GM23248 (cell line): ENCODE measurements around the gene ARHGEF4. TPM values are rescaled to one million over a fixed set of nuclear protein-coding genes. Genes with fewer than 3 reads are reported as not detected.

Source experiments
- DNase-seq: peaks from one replicate; pipeline ENCODE4 v3.0.0-alpha.2; 2015
- H2AFZ ChIP-seq: fragments of 200-600 bp; sonication (generic); 2 replicates; pipeline ENCODE4 v1.6.1; 2016; ENCODE audit warnings: antibody characterized with exemption
- H3F3A ChIP-seq: fragments of 200-600 bp; sonication (generic); 2 replicates; pipeline ENCODE4 v1.6.1; 2016; ENCODE audit warnings: mild to moderate bottlenecking, antibody characterized with exemption, mixed run types; ENCODE audit not compliant: insufficient read depth
- H3K27ac ChIP-seq: fragments of 200-600 bp; sonication (generic); 2 replicates; pipeline ENCODE4 v1.5.1; 2016; ENCODE audit warnings: mild to moderate bottlenecking
- H3K27me3 ChIP-seq: fragments of 200-600 bp; sonication (generic); replicated peaks from 2 replicates; pipeline ENCODE4 v1.6.1; 2016; ENCODE audit warnings: mild to moderate bottlenecking; ENCODE audit not compliant: insufficient read depth
- H3K36me3 ChIP-seq: fragments of 200-600 bp; sonication (generic); 2 replicates; pipeline ENCODE4 v1.6.1; 2016; ENCODE audit warnings: low read depth, mild to moderate bottlenecking
- H3K4me1 ChIP-seq: fragments of 200-600 bp; sonication (generic); 2 replicates; pipeline ENCODE4 v1.6.1; 2016; ENCODE audit warnings: mild to moderate bottlenecking; ENCODE audit not compliant: insufficient read depth
- H3K4me2 ChIP-seq: fragments of 200-600 bp; sonication (generic); one replicate; pipeline ENCODE4 v1.6.1; 2016; ENCODE audit warnings: mild to moderate bottlenecking; ENCODE audit not compliant: unreplicated experiment
- H3K4me3 ChIP-seq: fragments of 200-600 bp; sonication (generic); 2 replicates; pipeline ENCODE4 v1.5.1; 2016; ENCODE audit warnings: mild to moderate bottlenecking
- H3K79me2 ChIP-seq: fragments of 200-600 bp; sonication (generic); 2 replicates; pipeline ENCODE4 v1.6.1; 2016; ENCODE audit warnings: mild to moderate bottlenecking; ENCODE audit not compliant: insufficient read depth
- H3K9ac ChIP-seq: fragments of 200-600 bp; sonication (generic); 2 replicates; pipeline ENCODE4 v1.6.1; 2016; ENCODE audit warnings: mild to moderate bottlenecking
- H3K9me2 ChIP-seq: fragments of 200-600 bp; sonication (generic); 2 replicates; pipeline ENCODE4 v1.6.1; 2016; ENCODE audit warnings: mixed run types, mild to moderate bottlenecking, moderate library complexity; ENCODE audit not compliant: insufficient read depth
- H3K9me3 ChIP-seq: fragments of 200-600 bp; sonication (generic); one replicate; pipeline ENCODE4 v1.6.1; 2017; ENCODE audit warnings: low read depth
- H4K20me1 ChIP-seq: fragments of 200-600 bp; sonication (generic); 2 replicates; pipeline ENCODE4 v1.6.0; 2016; ENCODE audit not compliant: insufficient read depth
- EZH2 ChIP-seq: fragments of 200-600 bp; sonication (generic); IDR thresholded peaks from 2 replicates; pipeline ENCODE4 v1.6.1; 2018; ENCODE audit warnings: antibody characterized with exemption, mild to moderate bottlenecking; ENCODE audit not compliant: insufficient read depth, poor library complexity, severe bottlenecking
- EZH2phosphoT487 ChIP-seq: fragments of 200-600 bp; sonication (generic); IDR thresholded peaks from 2 replicates; pipeline ENCODE4 v1.6.1; 2018; ENCODE audit warnings: antibody characterized with exemption, moderate library complexity, mild to moderate bottlenecking, low read depth; ENCODE audit not compliant: insufficient read depth
- WGBS, 2 experiments: methylation state at CpG; one replicate each; pipeline ENCODE4 v1.1.6; 2015 to 2017; ENCODE audit warnings: low lambda C conversion rate in 2 of 2, low coverage in 1 of 2; ENCODE audit errors: missing lambda C conversion rate in 2 of 2; 5-methylcytosine and 5-hydroxymethylcytosine counted together
- in situ Hi-C: fragments of 300-500 bp; cut with MboI; formaldehyde crosslinking; loops from 2 replicates; pipeline ENCODE4 v1.15.0; 2020
- polyA plus RNA-seq: library from polyadenylated mRNA; unstranded; fragments of >200 nt; fragmentation: Nextera tagmentation; extraction: Ambion mirVana; gene quantifications from 2 replicates; pipeline ENCODE4 v1.2.1, GENCODE V29; 2016
- total RNA-seq: library from RNA; depleted of rRNA; stranded (reverse); fragments of >200 nt; shearing (Covaris generic); gene quantifications from 2 replicates; pipeline ENCODE4 v1.2.3, GENCODE V29; 2014

Gene ARHGEF4
- total and polyA plus RNA-seq, 2 experiments from 2014 or later, result 7.4 to 26.0 TPM

DNA sequence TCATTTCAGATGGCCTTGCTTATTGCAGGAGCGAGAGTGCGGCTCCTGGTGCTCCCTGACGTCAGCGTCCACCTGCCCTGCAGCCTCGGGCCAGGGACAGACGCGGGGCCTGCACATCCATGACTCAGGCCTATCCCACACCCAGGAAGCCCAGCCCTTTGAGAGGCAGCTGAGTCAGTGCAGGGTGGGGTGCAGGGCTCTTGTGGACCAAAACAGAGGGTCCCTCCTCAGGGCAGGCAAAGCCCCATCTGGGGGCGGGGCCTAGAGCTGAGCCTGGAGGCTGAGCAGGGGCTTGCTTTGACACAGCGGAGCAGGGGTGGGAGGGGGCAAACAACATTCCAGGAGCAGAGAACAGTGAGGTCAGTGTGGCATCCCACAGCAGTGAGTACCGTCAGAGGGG is 7.7 kb upstream of the ARHGEF4 start:
- H3K27me3 ChIP-seq, result peaks cover under 1% of the 10 kb centered on the region; the same call in 1 of the 2 replicates
- no peak overlapping the region for H3K9ac ChIP-seq
- H3K4me1 ChIP-seq, result 0 out of 2 replicates have a peak, but pooled peaks cover 3% of the 10 kb centered on the region
- H3K79me2 ChIP-seq, result no peaks in the 10 kb centered on the region
- no peak for TF ChIP-seq EZH2
- TF ChIP-seq EZH2phosphoT487, result no peak
- H2AFZ ChIP-seq, result no peak overlapping the region
- no peak overlapping the region for H3K4me3 ChIP-seq
- no peaks in the 10 kb centered on the region for H3K9me2 ChIP-seq
- no peaks in the 10 kb centered on the region for H3K9me3 ChIP-seq
- no peak overlapping the region for H3K4me2 ChIP-seq
- H3F3A ChIP-seq, result no peaks in the 10 kb centered on the region
- no peak for DNase-seq
- in situ Hi-C loops, result no loop called here
- no peaks in the 10 kb centered on the region for H3K36me3 ChIP-seq
- H4K20me1 ChIP-seq, result no peaks in the 10 kb centered on the region
- 76 to 84% methylated on average over 10 of the region's 10 CpGs for WGBS, 2 experiments
- H3K27ac ChIP-seq, result no peak overlapping the region

GRCh38 chr2:130830538-130830937 is 6.2 kb upstream of the ARHGEF4 start:
- Histone ChIP-seq H2AFZ (no peak overlapping the region), H3K27me3 (peaks cover 7% of the 10 kb centered on the region; the same call in 1 of the 2 replicates), H3K9ac (no peak overlapping the region), H3K27ac (no peak overlapping the region), H4K20me1 (no peaks in the 10 kb centered on the region), H3F3A (no peaks in the 10 kb centered on the region), H3K79me2 (no peaks in the 10 kb centered on the region), H3K9me2 (no peaks in the 10 kb centered on the region), H3K4me2 (no peak overlapping the region), H3K4me1 (no peaks in the 10 kb centered on the region), H3K36me3 (no peaks in the 10 kb centered on the region), H3K9me3 (no peaks in the 10 kb centered on the region), H3K4me3 (no peak overlapping the region)
- in situ Hi-C loops, result no loop called here
- TF ChIP-seq EZH2phosphoT487 (no peak), EZH2 (no peak)
- DNase-seq, result no peak
- 44 to 54% methylated on average over 2 of the region's 2 CpGs for WGBS, 2 experiments

GRCh38 chr2:130831356-130831755 is 5.4 kb upstream of the ARHGEF4 start:
- Histone ChIP-seq H3K4me1 (no peaks in the 10 kb centered on the region), H4K20me1 (no peaks in the 10 kb centered on the region), H3F3A (no peaks in the 10 kb centered on the region), H3K36me3 (no peaks in the 10 kb centered on the region), H3K27ac (no peak overlapping the region), H2AFZ (no peak overlapping the region), H3K9me2 (no peaks in the 10 kb centered on the region), H3K4me3 (no peak overlapping the region), H3K9me3 (no peaks in the 10 kb centered on the region), H3K4me2 (no peak overlapping the region), H3K27me3 (peaks cover 12% of the 10 kb centered on the region), H3K9ac (no peak overlapping the region), H3K79me2 (no peaks in the 10 kb centered on the region)
- in situ Hi-C loops, result no loop called here
- whole genome bisulfite sequencing, 2 experiments, result 23 to 26% methylated on average over 6 of the region's 6 CpGs
- no peak for DNase-seq
- TF ChIP-seq EZH2, result no peak
- no peak for TF ChIP-seq EZH2phosphoT487

DNA sequence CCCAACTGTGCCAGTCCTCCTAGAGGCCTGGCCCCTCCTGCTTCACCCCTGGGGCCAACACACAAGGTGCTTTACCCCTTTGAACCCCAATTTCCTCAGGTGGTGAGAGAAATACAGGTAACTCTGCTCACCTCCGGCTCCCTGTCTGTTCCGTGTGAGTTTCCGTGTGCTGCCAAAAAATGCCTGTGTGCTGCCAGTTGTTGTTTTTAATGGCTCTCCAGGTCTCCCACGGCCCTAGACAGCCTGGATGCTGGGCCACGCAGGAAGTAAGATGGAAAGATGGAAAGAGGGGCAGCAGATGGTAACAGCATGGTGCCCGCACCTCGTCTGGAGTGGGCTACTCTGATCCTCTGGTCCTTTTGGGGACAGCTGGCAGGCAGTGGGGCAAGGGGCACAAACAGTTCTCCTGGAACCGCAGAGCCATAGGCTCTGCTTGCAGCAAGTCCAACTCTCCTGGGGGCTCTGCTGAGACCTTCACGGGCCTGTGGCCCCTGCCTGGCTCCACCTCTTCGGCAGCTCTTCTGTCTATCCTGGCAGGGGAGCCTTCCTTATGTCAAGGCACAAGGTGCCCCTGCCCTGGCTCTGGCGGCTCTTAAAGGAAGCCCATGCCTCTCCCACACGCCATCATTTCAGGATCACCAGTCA is 4.3 kb upstream of the ARHGEF4 start:
- no peaks in the 10 kb centered on the region for H4K20me1 ChIP-seq
- no peak for TF ChIP-seq EZH2phosphoT487
- TF ChIP-seq EZH2, result no peak
- H3K9ac ChIP-seq, result no peak overlapping the region
- H3K4me3 ChIP-seq, result no peak overlapping the region
- H2AFZ ChIP-seq, result no peak overlapping the region
- H3K4me1 ChIP-seq, result no peaks in the 10 kb centered on the region
- 56 to 58% methylated on average over 12 of the region's 12 CpGs for WGBS, 2 experiments
- DNase-seq, result no peak
- peaks cover 14% of the 10 kb centered on the region for H3K27me3 ChIP-seq
- no peaks in the 10 kb centered on the region for H3F3A ChIP-seq
- no peaks in the 10 kb centered on the region for H3K36me3 ChIP-seq
- H3K27ac ChIP-seq, result no peak overlapping the region
- no peaks in the 10 kb centered on the region for H3K79me2 ChIP-seq
- in situ Hi-C loops, result no loop called here
- H3K9me3 ChIP-seq, result no peaks in the 10 kb centered on the region
- no peaks in the 10 kb centered on the region for H3K9me2 ChIP-seq
- no peak overlapping the region for H3K4me2 ChIP-seq
